ENCODE results near the gene RNF223.

RNF223 gene

GRCh38 chr1:1072299-1072848 lies 1.7 kb downstream of the RNF223 start:
- Histone ChIP-seq H3K27ac (no peak overlapping the region), H3K4me1 (ENCODE audit: control insufficient read depth in 1 of 2, insufficient read depth in 1 of 2, low read depth in 1 of 2, low read length in 1 of 2) (peaks cover 0 to 10% of the 10 kb centered on the region in 2 experiments), H3K4me3 (ENCODE audit: low read depth in 1 of 2, low read length in 1 of 2) (no peak overlapping the region), H3K27me3 (peaks cover 67% of the 10 kb centered on the region), H3K36me3 (no peaks in the 10 kb centered on the region), H3K9me3 (no peaks in the 10 kb centered on the region)
- no peak for TF ChIP-seq CTCF (IDR thresholded peaks at IDR 0.05)

- Histone ChIP-seq H3K27me3 (peaks cover 74% of the 10 kb centered on the region), H3K9me3 (no peaks in the 10 kb centered on the region), H3K27ac (no peak overlapping the region), H3K4me1 (ENCODE audit: control insufficient read depth in 1 of 2, insufficient read depth in 1 of 2, low read depth in 1 of 2, low read length in 1 of 2) (peaks cover 0 to 10% of the 10 kb centered on the region in 2 experiments), H3K36me3 (no peaks in the 10 kb centered on the region), H3K4me3 (ENCODE audit: low read depth in 1 of 2, low read length in 1 of 2) (no peak overlapping the region)
- TF ChIP-seq CTCF (IDR thresholded peaks at IDR 0.05): no peak
Measured at GRCh38 chr1:1071486-1072298, 2.4 kb downstream of the RNF223 start.

GRCh38 chr1:1069711-1070676 lies 4.1 kb downstream of the RNF223 start:
- TF ChIP-seq CTCF (IDR thresholded peaks at IDR 0.05): no peak
- Histone ChIP-seq H3K9me3 (no peaks in the 10 kb centered on the region), H3K4me3 (ENCODE audit: low read depth in 1 of 2, low read length in 1 of 2) (peak overlapping the region; percentile 59 to 71), H3K36me3 (no peaks in the 10 kb centered on the region), H3K27ac (no peak overlapping the region), H3K4me1 (ENCODE audit: control insufficient read depth in 1 of 2, insufficient read depth in 1 of 2, low read depth in 1 of 2, low read length in 1 of 2) (peaks cover 0 to 10% of the 10 kb centered on the region in 2 experiments), H3K27me3 (peaks cover 84% of the 10 kb centered on the region)

- no peak overlapping the region for H3K27ac ChIP-seq
- H3K36me3 ChIP-seq: no peaks in the 10 kb centered on the region
- no peak for TF ChIP-seq CTCF (IDR thresholded peaks at IDR 0.05)
- H3K27me3 ChIP-seq: peaks cover 84% of the 10 kb centered on the region
- peak overlapping the region; percentile 59 to 71 for H3K4me3 ChIP-seq (ENCODE audit: low read depth in 1 of 2, low read length in 1 of 2)
- H3K4me1 ChIP-seq (ENCODE audit: control insufficient read depth in 1 of 2, insufficient read depth in 1 of 2, low read depth in 1 of 2, low read length in 1 of 2): peaks cover 0 to 10% of the 10 kb centered on the region in 2 experiments
- no peaks in the 10 kb centered on the region for H3K9me3 ChIP-seq
Measured at GRCh38 chr1:1069056-1069710, 4.9 kb downstream of the RNF223 start.

GRCh38 chr1:1068517-1069055 lies 5.5 kb downstream of the RNF223 start:
- no peak for TF ChIP-seq CTCF (IDR thresholded peaks at IDR 0.05)
- Histone ChIP-seq H3K36me3 (no peaks in the 10 kb centered on the region), H3K4me1 (ENCODE audit: control insufficient read depth in 1 of 2, insufficient read depth in 1 of 2, low read depth in 1 of 2, low read length in 1 of 2) (peaks cover 0 to 10% of the 10 kb centered on the region in 2 experiments), H3K27ac (no peak overlapping the region), H3K4me3 (ENCODE audit: low read depth in 1 of 2, low read length in 1 of 2) (peak overlapping the region; percentile 29 to 71), H3K27me3 (peaks cover 90% of the 10 kb centered on the region), H3K9me3 (no peaks in the 10 kb centered on the region)

Data from neutrophil (primary cell).